Measurements from ENCODE around the gene DNAJA4.
A peak's percentile ranks its signal among the peaks of the same experiment; 100 is the strongest.

The DNAJA4 gene

GRCh38 chr15:78314181-78314581, 49.8 kb downstream of the DNAJA4 start:
- no peak for DNase-seq
- Histone ChIP-seq H3K27ac (ENCODE audit: low read length) (no peak overlapping the region), H3K9ac (ENCODE audit: low read depth, low read length) (no peak overlapping the region), H3K36me3 (ENCODE audit: insufficient read depth, low read length) (no peaks in the 10 kb centered on the region), H3K79me2 (ENCODE audit: insufficient read depth, low read length) (no peaks in the 10 kb centered on the region), H3K4me3 (ENCODE audit: low read depth in 1 of 2, low read length in 2 of 2) (no peak overlapping the region), H3K9me3 (ENCODE audit: insufficient read depth, low read length, severe bottlenecking) (no peaks in the 10 kb centered on the region), H3K4me1 (ENCODE audit: insufficient read depth, low read length) (no peaks in the 10 kb centered on the region), H3K27me3 (ENCODE audit: insufficient read depth, low read length, poor library complexity) (peaks cover 5% of the 10 kb centered on the region), H3K4me2 (ENCODE audit: insufficient read depth, low read length) (no peak overlapping the region), H4K20me1 (ENCODE audit: insufficient read depth, low read length) (no peaks in the 10 kb centered on the region), H2AFZ (ENCODE audit: low read depth, low read length) (no peak overlapping the region)
- ATAC-seq (ENCODE audit: insufficient read depth, low read depth), result no peak
- no peak for TF ChIP-seq EZH2 (IDR thresholded peaks at IDR 0.05; ENCODE audit: borderline replicate concordance, low read depth, low read length, severe bottlenecking)

GRCh38 chr15:78315686-78316282, 51.4 kb downstream of the DNAJA4 start:
- Histone ChIP-seq H2AFZ (ENCODE audit: low read depth, low read length) (no peak overlapping the region), H3K79me2 (ENCODE audit: insufficient read depth, low read length) (no peaks in the 10 kb centered on the region), H3K9ac (ENCODE audit: low read depth, low read length) (no peak overlapping the region), H3K4me3 (ENCODE audit: low read depth in 1 of 2, low read length in 2 of 2) (no peak overlapping the region), H3K27me3 (ENCODE audit: insufficient read depth, low read length, poor library complexity) (peaks cover 5% of the 10 kb centered on the region), H3K4me1 (ENCODE audit: insufficient read depth, low read length) (no peaks in the 10 kb centered on the region), H3K36me3 (ENCODE audit: insufficient read depth, low read length) (no peaks in the 10 kb centered on the region), H3K4me2 (ENCODE audit: insufficient read depth, low read length) (no peak overlapping the region), H3K9me3 (ENCODE audit: insufficient read depth, low read length, severe bottlenecking) (no peaks in the 10 kb centered on the region), H4K20me1 (ENCODE audit: insufficient read depth, low read length) (no peaks in the 10 kb centered on the region), H3K27ac (ENCODE audit: low read length) (no peak overlapping the region)
- DNase-seq (peak; percentile 11), ATAC-seq (ENCODE audit: insufficient read depth, low read depth) (no peak)
- TF ChIP-seq EZH2 (IDR thresholded peaks at IDR 0.05; ENCODE audit: borderline replicate concordance, low read depth, low read length, severe bottlenecking) (no peak), CTCF (IDR thresholded peaks at IDR 0.05; ENCODE audit: borderline replicate concordance, extremely low read depth, low read length, poor library complexity, severe bottlenecking) (peak; percentile 41)

- no peak overlapping the region for H2AFZ ChIP-seq (ENCODE audit: low read depth, low read length)
- H3K9ac ChIP-seq (ENCODE audit: low read depth, low read length), result no peak overlapping the region
- no peak overlapping the region for H3K4me3 ChIP-seq (ENCODE audit: low read depth in 1 of 2, low read length in 2 of 2)
- peaks cover 5% of the 10 kb centered on the region for H3K27me3 ChIP-seq (ENCODE audit: insufficient read depth, low read length, poor library complexity)
- no peak for TF ChIP-seq EZH2 (IDR thresholded peaks at IDR 0.05; ENCODE audit: borderline replicate concordance, low read depth, low read length, severe bottlenecking)
- no peak for TF ChIP-seq CTCF (IDR thresholded peaks at IDR 0.05; ENCODE audit: borderline replicate concordance, extremely low read depth, low read length, poor library complexity, severe bottlenecking)
- H3K79me2 ChIP-seq (ENCODE audit: insufficient read depth, low read length), result no peaks in the 10 kb centered on the region
- no peaks in the 10 kb centered on the region for H3K36me3 ChIP-seq (ENCODE audit: insufficient read depth, low read length)
- DNase-seq (no peak), ATAC-seq (ENCODE audit: insufficient read depth, low read depth) (no peak)
- no peaks in the 10 kb centered on the region for H3K9me3 ChIP-seq (ENCODE audit: insufficient read depth, low read length, severe bottlenecking)
- H3K4me2 ChIP-seq (ENCODE audit: insufficient read depth, low read length), result no peak overlapping the region
- no peaks in the 10 kb centered on the region for H3K4me1 ChIP-seq (ENCODE audit: insufficient read depth, low read length)
- no peak overlapping the region for H3K27ac ChIP-seq (ENCODE audit: low read length)
- no peaks in the 10 kb centered on the region for H4K20me1 ChIP-seq (ENCODE audit: insufficient read depth, low read length)
Observed at GRCh38 chr15:78316283-78317083, 52.1 kb downstream of the DNAJA4 start.

GRCh38 chr15:78317145-78317836, 52.9 kb downstream of the DNAJA4 start:
- no peak overlapping the region for H3K4me3 ChIP-seq (ENCODE audit: low read depth in 1 of 2, low read length in 2 of 2)
- no peak overlapping the region for H2AFZ ChIP-seq (ENCODE audit: low read depth, low read length)
- H3K4me1 ChIP-seq (ENCODE audit: insufficient read depth, low read length), result no peaks in the 10 kb centered on the region
- peak; percentile 44; the same call in 1 of the 3 replicates for ATAC-seq (ENCODE audit: insufficient read depth, low read depth)
- H4K20me1 ChIP-seq (ENCODE audit: insufficient read depth, low read length), result no peaks in the 10 kb centered on the region
- H3K27me3 ChIP-seq (ENCODE audit: insufficient read depth, low read length, poor library complexity), result peaks cover 5% of the 10 kb centered on the region
- no peak for DNase-seq
- H3K79me2 ChIP-seq (ENCODE audit: insufficient read depth, low read length), result no peaks in the 10 kb centered on the region
- no peaks in the 10 kb centered on the region for H3K9me3 ChIP-seq (ENCODE audit: insufficient read depth, low read length, severe bottlenecking)
- no peaks in the 10 kb centered on the region for H3K36me3 ChIP-seq (ENCODE audit: insufficient read depth, low read length)
- H3K9ac ChIP-seq (ENCODE audit: low read depth, low read length), result no peak overlapping the region
- no peak overlapping the region for H3K4me2 ChIP-seq (ENCODE audit: insufficient read depth, low read length)
- no peak overlapping the region for H3K27ac ChIP-seq (ENCODE audit: low read length)
- TF ChIP-seq CTCF (IDR thresholded peaks at IDR 0.05; ENCODE audit: borderline replicate concordance, extremely low read depth, low read length, poor library complexity, severe bottlenecking), result peak; percentile 35
- no peak for TF ChIP-seq EZH2 (IDR thresholded peaks at IDR 0.05; ENCODE audit: borderline replicate concordance, low read depth, low read length, severe bottlenecking)

All from DND-41 (cell line).